NCI-H510A treated with DMSO at 0.1 percent for 48 hours (cell line): Measurements from ENCODE around the gene HOXD8.

Experiments
- DNase-seq: peaks from one replicate; lab custom pipeline; 2025; lab: John Stamatoyannopoulos, UW

HOXD8 gene

GRCh38 chr2:176174382-176174823 lies 44.9 kb downstream of the HOXD8 start:
- DNase-seq: peak; percentile 52

DNA sequence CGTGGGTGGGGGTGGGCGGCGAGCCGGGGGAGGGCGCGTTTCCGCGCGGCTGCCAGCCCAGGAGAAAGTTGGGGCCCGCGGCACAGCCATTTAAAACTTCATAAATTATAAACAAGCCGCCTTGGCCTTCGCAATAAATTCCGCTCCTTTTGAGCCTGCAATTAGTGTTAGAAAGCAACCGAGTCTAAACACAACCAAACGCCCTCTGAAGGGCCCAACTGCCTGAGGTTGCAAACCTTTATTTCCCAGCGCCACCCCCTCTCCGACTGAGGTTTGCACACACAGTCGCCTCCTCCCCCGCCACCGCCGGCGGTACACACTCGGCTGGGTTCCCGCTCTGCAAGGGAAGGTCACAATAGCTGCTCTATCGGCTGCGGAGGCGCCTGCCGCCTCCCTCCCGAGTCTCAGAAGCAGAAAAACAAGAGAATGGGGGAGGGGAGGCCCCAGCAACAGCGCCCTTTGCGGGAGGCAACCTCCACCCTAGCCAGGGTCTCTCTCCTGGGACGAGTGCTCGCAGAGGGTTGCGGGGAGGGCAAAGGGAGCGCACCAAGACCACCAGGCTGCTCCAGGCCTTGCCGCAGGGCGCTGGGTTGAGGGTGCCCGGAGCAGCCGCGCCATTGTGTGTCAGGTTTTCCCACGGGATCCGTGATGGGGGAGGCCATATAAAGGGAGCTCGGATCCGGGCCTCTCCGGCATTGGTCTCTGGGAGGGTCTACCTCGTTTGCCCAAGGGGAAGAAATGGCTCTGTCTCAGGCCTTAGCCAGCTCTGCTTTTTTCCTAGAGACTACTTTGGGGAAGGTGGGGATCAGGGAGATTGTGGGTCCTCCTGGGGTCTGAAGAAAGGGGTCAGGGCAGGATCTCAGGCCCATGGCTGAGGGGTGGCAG lies 45.6 kb downstream of the HOXD8 start:
- peak; percentile 78 for DNase-seq

GRCh38 chr2:176175709-176176607 lies 46.5 kb downstream of the HOXD8 start:
- peak; percentile 48 for DNase-seq

GRCh38 chr2:176177580-176178037 lies 48.1 kb downstream of the HOXD8 start:
- DNase-seq: no peak

DNA sequence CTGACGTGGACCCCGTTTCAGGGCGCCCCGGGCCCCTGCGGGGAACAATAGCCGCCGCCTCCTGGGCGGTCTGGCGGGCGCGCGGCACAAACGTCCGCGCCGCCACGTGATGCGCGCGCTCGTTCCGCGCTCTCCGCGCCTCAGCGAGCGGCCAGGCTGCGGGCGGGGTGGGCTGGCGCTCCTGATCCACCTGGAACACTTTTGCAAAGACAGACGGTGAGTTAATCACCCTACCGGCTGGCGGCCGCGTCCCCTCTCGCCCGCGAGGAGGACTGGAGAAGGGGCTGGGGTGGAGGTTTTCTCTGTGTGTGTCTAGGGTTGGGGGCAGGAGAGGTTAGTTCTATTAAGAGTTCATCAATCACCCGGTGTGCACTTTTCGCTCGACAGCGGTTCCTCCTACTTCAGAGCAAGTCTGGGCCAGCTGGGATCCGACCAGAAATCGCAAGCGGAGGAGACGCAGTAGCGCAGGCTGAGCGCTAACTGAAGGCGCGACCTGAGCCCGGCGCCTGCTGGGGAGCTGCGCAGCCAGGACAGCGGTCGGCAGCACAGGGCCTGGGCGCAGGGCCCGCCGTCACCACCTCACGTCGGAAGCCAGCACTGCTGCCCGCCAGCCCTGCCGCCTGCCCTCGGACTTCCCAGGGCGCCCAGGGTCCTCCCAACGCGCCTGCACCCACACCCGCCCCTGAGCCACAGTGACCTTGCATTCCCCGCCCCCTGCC lies 48.7 kb downstream of the HOXD8 start:
- DNase-seq: no peak

GRCh38 chr2:176178757-176179295 lies 49.3 kb downstream of the HOXD8 start:
- no peak for DNase-seq

DNA sequence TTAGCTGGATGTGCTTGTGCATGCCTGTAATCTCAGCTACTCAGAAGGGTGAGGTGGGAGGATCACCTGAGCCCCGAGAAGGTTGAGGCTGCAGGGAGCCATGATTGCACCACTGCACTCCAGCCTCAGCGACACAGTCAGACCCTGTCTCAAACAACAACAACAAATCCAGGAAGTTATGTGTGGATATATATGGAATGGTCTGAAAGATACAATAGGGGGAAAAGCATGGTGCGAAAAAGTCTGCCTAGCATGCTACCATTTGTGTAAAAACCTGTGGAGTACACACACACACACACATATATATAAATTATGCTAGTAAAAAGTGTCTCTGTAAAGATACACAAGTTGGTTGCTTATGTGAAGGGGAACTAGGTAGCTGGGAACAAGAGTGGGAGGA lies 52.0 kb downstream of the HOXD8 start:
- no peak for DNase-seq
